ENCODE measurements around the gene TBCA.
"Not testable (repeated sequence)": the region's sequence is repeated elsewhere in the genome, so short reads cannot be mapped to it uniquely, and the experiment has no call there.

The TBCA gene

DNA sequence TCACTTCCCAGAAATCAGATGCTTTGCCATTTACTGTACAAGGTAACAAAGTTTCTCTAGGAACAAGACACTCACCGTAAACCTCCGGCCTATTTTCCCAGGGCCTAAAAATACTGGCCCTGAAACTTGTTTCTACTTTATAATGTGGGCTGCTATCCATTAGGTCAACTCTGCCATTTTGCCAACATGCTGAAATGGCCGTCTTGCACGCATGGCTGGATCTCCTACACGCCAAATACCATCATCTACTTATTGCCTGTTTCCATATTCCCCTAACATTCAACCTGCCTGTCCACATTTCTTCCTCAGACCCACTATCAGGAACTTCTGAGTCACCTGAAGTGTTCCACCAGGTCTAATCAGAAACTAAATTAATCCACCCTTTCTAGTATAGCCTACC, 4.7 kb downstream of the TBCA start:
- no peak for DNase-seq

DNA sequence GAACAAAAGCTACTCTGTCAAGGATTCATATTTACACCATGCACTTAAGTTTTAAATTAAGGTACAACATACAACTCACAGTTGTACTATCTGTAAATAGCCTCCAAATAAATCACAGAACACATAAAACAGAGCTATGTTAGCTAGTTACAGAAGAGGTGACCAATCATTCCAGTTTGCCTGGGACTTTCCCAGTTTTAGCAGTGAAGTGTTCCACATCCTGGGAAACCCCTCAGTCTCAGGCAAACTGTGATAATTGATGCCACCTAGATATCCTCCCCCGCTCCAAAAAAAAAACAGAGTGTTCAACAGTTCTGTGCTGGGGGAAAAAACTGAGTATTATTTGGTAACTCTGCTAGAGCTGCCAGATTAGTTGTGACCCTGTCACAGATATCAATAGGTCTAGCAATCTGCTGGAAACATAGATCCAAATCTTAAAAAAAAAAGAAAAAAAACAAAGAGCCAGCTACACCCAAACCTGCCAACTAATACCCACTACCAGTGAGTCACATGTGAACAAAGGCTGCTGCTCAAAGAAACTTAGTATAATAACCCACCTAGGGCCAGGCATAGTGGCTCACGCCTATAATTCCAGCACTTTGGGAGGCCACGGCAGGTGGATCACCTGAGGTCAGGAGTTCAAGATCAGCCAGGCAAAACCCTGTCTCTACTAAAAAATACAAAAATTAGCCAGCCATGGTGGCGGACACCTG, 5.7 kb downstream of the TBCA start:
- no peak for DNase-seq

DNA sequence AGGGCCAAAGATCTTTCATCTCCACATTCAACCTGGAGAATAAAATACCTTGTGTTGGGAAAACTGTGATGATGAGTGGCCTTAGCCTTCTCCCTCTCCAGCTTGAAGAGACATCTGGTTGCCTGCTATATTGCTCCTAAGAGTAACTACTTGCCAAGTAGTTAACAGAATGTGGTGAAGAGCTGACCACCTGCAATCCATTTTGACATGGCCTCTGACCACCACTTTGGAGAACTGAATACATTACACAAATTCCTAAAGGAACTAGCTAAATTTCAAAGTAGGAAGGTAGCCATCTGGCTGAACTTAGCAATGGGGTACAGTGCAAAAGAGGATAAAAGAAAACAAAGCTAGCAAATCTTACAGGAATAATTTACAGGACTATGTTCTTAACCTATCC, 7.2 kb downstream of the TBCA start:
- no peak for DNase-seq

DNA sequence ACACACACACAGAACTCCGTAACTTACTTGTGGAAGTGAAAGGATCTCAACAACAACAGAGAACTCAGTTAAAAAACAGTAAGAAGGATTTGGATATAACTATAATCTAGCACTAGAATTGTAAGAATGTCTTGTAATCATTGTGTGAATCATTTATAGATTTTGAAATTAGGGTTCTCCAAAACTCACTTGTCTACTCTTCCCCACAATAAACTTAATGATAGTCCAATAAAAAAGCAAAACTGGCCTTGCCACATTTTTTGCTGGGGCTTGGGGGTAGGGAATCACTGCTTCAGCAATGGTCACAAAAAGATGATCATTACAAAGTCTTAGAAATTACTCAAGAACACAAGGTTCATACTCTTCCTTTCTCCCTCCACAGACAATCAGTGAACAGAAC, 8.8 kb downstream of the TBCA start:
- DNase-seq: no peak

DNA sequence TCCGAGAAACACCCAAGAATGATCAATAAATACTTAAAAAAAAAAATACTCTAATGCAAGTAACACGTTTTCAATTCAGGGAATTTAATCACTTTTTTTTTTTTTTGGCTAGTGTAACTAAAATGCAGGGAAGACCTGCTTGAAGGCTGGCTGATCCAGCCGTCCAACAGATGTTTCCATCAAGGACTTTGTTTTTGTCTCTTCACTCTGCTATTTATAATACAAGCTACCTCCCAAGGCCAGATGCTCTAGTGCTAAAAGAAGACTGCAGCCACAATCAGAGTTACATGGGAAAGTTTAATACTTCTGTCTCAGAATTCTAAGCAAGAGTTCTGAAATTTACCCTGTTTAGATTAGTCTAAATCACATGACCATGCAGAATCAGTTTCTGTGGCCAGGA, 14.5 kb downstream of the TBCA start:
- no peak for DNase-seq

DNA sequence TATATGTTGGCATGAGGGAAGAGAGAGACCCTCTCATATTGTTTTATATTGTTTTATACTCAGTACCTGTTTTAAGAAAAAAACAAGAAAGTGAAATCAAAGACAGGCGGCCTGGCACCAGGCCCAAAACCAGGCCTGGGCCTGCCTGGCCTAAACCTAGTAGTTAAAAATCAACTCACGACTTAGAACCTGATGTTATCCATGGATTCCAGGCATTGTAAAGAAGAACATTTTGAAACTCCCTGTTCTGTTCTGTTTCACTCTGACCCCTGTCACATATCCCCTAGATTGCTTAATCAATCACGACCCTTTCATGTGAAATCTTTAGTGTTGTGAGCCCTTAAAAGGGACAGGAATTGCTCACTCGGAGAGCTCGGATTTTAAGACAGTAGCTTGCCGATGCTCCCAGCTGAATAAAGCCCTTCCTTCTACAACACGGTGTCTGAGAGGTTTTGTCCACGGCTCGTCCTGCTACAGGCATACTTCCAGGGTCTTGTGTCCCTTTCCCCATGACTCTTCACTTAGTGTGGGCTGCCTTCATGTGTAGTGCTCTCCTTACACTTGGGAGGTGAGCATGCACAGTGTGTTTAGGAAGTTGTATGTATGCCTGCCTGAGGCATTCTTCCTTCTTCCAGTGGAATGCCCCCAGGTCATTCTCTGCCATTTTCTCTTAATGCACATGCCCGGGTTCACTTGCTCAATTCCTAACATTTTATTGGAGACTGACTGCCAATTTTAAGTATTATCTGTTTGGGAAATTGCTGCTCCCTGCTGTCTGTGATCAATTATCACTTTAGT, 17.8 kb downstream of the TBCA start:
- no peak for DNase-seq

DNA sequence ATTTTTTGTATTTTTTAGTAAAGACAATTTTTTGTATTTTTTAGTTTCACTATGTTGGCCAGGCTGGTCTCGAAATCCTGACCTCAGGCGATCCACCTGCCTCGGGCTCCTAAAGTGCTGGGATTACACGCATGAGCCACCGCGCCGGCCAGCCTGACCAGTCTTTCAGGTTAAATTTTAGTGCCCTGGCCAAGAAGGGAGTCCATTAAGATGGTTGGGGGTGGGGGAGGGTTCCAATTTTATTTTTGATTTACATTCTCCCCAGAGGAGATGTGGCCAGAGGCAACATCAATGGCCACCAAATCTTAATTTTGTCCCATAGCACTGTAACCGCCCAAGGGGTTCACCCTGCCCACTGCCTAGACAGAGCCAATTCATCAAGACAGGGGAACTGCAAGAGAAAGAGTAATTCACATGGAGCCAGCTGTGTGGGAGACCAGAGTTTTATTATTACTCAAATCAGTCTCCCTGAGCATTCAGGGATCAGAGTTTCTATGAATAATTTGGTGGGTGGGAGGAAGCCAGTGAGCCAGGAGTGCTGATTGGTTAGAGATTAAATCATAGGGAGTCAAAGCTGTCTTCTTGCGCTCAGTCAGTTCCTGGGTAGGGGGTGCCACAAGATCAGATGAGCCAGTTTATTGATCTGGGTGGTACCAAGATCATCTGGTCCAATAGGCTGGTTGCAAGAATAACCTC, 24.7 kb downstream of the TBCA start:
- DNase-seq: no peak

DNA sequence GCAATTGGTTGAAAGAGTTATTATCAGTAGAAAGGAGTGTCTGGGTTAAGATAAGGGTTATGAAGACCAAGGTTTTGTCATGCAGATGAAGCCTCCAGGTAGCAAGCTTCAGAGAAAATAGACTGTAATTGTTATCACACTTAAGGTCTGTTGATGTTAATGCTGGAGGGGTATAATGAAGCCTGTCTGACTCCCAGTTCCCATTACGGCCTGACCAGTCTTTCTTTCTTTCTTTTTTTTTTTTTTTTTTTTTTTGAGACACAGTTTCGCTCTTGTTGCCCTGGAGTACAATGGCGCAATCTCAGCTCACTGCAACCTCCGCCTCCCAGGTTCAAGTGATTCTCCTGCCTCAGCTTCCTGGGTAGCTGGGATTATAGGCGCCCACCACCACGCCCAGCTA, 25.2 kb downstream of the TBCA start:
- DNase-seq: not testable (repeated sequence)

DNA sequence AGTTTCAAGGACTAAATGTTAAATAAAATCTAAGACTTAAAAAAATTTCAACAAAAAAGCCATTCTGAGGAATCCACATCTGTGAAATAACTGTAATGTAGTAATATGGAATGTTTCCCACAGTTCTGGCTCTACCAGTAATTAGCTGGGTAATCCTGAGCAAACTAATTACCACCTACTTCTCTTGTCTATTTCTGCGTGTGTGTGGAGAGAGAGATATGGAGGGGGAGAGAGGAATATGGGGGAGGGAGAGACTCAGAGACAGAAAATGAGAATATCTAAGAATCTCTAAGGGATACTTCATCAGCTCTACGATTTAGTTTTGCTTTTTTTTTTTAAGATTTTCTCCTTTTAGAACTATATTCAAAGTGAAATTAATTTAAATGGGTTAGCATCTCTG, 28.0 kb downstream of the TBCA start:
- DNase-seq: no peak

DNA sequence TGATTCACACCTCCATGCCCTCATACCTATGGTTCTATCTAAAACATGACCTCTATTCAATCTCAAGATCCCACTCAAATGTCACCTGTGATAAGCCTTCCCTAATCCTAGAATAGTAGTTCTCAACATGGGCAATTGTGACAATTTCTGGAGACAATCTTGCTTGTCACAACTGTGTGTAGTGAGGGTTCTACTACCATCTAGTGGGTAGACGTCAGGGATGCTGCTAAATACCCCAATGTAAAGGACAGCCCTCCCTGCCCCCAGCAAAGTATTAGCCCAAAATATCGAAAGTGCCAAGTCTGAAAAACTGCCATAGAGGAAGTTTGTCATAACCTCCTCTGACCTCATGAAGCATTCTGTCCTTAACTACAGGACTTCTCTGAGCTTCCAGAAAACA, 32.0 kb downstream of the TBCA start:
- no peak for DNase-seq

DNA sequence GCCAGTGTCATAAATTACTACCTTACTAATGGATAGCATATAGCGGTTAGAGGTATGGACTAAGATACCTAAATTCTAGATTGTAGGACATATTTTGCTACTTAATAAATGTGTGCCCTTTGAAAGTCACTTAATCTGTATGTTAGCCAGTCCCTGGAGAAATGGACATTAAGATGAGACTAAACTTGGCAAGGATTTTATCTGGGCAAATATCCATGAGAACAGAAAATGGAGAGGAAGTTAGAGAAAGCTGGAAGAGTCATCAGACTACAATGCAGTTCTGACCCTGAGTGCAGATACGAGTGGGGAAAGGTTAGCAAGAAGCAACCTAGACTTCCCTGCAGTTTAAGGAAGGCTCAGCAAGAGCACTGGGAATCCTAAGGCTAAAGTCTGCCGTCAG, 33.0 kb downstream of the TBCA start:
- DNase-seq: no peak

DNA sequence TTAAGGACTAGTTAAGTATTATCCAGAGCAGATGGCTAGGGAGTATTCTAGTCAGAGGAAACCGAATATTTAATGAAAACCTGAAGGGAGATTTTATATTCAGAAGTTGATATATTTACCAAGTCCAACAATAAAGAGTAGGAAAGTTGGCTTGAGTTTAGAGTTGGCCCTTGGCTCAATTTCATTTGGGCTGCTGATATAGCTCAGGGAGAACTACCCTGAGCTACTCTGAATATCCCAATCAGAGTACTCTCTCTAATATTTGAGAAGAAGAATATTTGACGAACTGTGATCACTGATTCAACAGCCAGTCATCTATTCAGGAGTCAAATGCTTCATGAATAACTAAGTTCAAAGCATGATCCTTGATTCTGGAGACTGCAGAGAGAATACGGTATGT, 34.5 kb downstream of the TBCA start:
- no peak for DNase-seq

DNA sequence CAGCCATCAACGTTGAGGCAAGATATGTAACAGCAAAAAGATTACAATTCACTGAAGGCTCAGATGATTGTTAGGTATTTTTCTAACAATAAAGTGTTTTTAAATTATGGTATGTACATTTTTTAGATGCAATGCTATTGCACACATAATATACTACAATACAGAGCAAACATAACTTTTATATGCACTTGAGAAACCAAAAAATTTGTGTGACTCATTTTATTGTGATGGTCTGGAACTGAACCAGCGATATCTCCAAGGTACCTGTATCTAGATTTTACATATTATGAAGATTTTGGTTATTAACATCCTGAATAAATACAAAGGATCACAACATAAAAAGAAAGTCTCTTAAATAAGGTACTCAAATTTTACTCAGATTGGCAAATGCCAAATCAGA, 41.3 kb downstream of the TBCA start:
- no peak for DNase-seq

DNA sequence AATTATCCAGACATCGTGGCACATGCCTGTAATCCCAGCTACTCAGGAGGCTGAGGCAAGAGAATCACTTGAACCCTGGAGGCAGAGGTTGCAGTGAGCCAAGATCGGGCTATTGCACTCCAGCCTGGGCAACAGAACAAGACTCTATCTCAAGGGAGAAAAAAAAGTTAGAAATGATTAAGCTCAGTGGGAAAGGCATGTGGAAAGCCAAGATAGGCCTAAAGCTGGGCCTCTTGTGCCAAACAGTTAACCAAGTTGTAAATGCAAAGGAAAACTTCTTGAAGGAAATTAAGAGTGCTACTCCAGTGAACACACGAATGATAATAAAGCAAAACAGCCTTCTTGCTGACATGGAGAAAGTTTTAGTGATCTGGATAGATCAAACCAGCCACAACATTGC, 43.0 kb downstream of the TBCA start:
- no peak for DNase-seq

DNA sequence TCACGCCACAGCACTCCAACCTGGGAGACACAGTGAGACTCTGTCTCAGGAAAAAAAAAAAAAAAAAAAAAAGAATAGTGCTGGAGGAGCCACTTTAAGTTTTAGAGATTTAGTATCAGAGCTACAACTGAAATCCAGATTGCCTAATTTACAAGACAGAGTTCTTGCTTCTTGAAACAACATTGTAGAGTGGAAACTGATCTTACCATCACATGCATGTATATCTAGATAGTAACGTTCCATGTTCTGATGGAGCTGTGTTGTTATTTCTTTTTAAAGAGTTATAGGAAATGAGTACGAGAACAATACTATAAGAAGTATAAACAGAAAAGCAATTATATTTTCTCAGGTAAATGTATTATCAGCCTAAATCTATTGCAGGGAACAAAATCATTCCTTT, 48.9 kb downstream of the TBCA start:
- DNase-seq: no peak

DNA sequence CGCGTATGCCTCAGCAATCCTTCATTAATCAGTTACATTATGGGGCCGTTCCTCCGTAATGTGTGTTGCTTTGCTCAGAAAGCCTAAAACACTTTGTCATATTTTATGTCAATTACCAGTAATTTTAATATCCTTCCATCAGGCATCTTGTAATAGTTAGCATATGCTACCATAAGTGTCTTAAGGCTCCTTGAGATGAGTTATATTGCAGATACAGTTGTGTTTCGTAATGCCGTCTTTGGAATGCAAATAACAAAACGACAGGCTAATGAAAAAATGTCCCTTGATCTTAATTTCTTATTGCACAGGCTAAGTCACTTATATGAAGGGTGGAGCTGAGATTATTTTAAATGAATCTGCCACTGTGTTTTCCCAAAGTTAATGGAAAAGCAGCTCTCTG, 50.5 kb downstream of the TBCA start:
- DNase-seq: no peak

DNA sequence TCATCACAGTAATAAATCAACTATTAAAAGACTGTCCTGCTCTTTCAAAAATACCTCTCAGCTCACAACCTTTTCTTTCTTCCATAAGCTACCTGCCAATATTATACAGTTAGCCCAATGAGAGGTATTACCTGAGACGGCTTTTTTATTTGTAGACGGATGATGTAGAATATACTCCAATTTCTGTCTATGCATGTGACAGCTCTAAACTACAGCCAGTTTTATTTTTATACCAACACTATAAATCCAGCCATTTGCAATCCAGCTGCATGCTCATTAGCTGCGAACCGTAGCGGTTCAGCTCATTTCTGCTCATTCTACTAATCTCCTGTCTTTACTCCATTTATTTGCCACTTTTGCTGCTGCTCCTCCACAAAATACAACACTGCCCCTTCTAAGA, 51.2 kb downstream of the TBCA start:
- DNase-seq: no peak

DNA sequence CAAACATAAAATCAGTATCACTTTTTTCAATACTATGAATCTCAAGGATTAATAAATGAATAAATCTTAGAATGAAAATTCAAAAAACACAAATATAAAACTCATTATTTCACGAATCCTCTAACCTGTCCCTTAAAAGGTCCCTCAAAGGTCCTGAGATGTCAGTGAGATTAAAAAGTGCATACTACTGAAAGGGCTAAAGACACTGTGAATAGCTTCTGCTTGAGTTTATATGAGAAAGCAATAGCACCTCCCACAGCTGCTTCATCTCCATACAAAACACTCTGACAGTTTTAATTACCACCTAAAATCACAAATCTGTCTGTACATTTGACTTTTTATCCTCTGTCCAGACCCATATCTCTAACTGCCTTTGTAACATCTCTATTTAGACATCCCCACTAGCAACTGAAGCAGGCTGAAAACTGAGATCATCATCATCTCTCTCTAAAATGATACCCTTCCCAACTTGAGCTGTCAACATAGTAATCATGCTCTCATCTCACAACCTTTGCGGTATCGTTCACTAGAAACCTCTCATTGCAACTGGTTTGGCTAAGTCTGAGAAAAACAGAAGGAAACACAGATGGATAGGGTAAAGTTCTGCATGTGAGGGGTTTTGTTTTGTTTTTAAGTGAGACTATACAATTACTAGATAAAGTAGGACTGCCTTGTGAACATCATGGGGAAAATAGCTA, 56.3 kb downstream of the TBCA start:
- DNase-seq: no peak

DNA sequence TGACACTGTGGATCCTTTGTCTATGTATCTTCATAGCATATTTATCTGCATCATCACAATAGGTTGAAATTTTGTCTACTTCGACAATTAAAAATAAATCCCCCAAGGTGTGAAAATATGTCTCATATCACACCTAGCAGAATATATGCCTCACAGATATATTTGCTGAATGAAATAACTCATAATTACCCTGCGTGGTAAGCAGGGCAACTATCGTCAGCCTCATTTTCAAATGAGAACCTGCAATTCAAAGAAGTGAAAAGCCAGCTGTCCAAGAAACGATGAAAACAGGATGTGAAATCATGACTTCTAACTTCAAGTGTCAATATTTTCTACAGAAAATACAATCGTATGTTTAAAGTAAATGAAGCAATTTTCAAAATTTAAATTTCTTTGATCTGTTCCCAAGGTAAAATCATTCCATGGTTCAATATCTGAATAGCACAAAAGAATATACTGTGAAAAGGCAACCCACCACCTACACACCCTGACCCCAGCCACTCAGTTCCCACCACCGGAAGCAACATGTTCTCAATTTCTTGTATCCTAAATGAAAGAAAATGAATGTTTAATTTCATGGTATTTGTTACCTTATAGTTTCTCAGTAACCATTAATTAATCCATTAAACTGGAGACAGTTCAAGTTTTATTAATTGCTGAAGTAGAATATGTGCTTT, 57.1 kb downstream of the TBCA start:
- no peak for DNase-seq

DNA sequence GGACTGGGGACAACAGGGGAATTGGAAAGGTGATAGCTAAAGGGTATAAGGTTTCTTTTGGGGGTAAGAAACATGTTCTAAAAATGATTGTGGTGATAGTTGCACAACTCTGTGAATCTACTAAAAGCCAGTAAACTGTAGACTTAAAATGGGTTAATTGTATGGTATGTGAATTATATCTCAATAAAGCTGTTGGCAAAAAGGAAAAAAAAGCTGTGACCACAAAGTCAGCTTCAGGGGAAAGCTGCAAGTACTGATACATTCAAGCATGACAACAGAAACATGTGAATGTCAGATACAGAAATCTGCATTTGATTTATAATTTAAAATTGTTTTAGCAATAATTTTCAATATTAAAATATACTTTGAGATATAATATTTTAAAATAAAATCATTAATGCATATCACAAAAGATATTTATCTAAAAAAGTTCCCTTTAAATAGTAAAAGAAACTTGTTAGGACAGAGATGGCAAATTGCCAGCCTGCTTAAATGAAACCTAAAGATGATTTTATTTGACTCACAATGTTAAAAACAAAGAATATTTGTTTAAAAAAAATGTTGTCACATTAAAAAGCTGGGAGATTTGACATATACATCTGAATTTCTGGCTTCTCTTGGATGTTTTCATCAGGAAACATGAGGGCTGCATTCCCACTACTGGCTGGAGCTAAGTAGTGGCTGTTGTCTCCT, 66.0 kb downstream of the TBCA start:
- no peak for DNase-seq

DNA sequence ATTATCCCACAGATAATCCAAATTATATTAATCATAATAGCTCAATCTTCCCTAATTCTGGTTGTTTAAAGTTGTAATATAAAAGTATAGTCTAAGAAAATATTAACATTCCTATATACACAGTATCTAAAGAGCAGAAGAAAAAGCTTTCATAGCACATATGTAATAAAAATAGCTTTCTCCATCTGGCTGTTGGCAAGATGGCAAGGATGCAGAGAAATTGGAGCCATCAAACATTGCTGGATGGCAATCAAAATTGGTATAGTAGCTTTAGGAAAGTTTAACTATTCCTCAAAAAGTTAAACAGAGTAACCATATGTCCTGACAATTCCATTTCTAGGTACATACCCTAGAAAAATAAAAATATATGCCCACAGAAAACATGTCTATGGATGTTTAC, 66.8 kb downstream of the TBCA start:
- no peak for DNase-seq

DNA sequence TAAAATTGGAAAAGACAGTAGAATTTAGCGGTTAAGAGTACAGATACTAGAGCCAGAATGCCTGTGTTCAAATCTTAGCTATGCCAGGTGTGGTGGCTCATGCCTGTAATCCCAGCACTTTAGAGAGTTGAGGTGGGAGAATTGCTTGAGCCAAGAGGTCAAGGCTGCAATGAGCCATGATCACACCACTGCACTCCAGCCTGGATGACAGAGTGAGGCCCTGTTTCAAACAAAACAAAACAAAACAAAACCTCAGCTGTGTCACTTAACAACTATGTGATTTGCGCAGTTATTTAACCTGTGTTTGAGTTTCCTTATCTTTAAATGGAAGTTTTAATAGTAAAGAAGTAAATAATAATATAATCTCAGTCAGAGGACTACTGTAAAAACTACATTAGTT, 68.3 kb downstream of the TBCA start:
- no peak for DNase-seq
